ENCODE results near the gene SLC25A24.

GRCh38 chr1:108121358-108122143 lies 78.6 kb downstream of the SLC25A24 start:
- TF ChIP-seq CTCF (IDR thresholded peaks at IDR 0.05 in 4 of 5, conservative IDR thresholded peaks at IDR 0.05 in 1 of 5) (no peak), POLR2A (IDR thresholded peaks at IDR 0.05) (no peak)

Measured in gastrocnemius medialis (tissue), 4 donors.